Smooth muscle cell (in vitro differentiated cells): Measurements from ENCODE around the gene RPAIN. TPM values are rescaled to one million over a fixed set of nuclear protein-coding genes. Genes with fewer than 3 reads are reported as not detected.

ENCODE experiments used
- DNase-seq: peaks from one replicate; lab custom pipeline; 2025; ENCODE audit not compliant: unreplicated experiment; lab: John Stamatoyannopoulos, UW
- H2AFZ ChIP-seq: fragments of 200-600 bp; sonication (generic); 2 replicates; pipeline ENCODE4 v1.6.0; 2016; ENCODE audit warnings: antibody characterized with exemption, low read depth, mild to moderate bottlenecking
- H3F3A ChIP-seq: fragments of 200-600 bp; sonication (generic); 2 replicates; pipeline ENCODE4 v1.6.0; 2017; ENCODE audit warnings: antibody characterized with exemption, low read depth
- H3K27ac ChIP-seq: fragments of 200-600 bp; sonication (generic); 2 replicates; pipeline ENCODE4 v1.5.1; 2016; ENCODE audit warnings: low read depth, mild to moderate bottlenecking
- H3K27me3 ChIP-seq: fragments of 200-600 bp; sonication (generic); 2 replicates; pipeline ENCODE4 v1.6.1; 2016; ENCODE audit warnings: low read depth, mild to moderate bottlenecking
- H3K36me3 ChIP-seq: fragments of 200-600 bp; sonication (generic); 2 replicates; pipeline ENCODE4 v1.5.1; 2016; ENCODE audit warnings: low read depth
- H3K4me1 ChIP-seq: fragments of 200-600 bp; sonication (generic); 2 replicates; pipeline ENCODE4 v1.5.1; 2016; ENCODE audit warnings: low read depth
- H3K4me2 ChIP-seq: fragments of 200-600 bp; sonication (generic); 2 replicates; pipeline ENCODE4 v1.6.0; 2016; ENCODE audit warnings: mild to moderate bottlenecking
- H3K4me3 ChIP-seq: fragments of 200-600 bp; sonication (generic); 2 replicates; pipeline ENCODE4 v1.5.1; 2016; ENCODE audit warnings: mild to moderate bottlenecking
- H3K79me2 ChIP-seq: fragments of 200-600 bp; sonication (generic); 2 replicates; pipeline ENCODE4 v1.6.0; 2016; ENCODE audit warnings: low read depth, mild to moderate bottlenecking
- H3K9ac ChIP-seq: fragments of 200-600 bp; sonication (generic); 2 replicates; pipeline ENCODE4 v1.6.0; 2016; ENCODE audit warnings: low read depth
- H3K9me3 ChIP-seq: fragments of 200-600 bp; sonication (generic); replicated peaks from 2 replicates; pipeline ENCODE4 v1.5.1; 2016; ENCODE audit warnings: low read depth
- H4K20me1 ChIP-seq: fragments of 200-600 bp; sonication (generic); 2 replicates; pipeline ENCODE4 v1.6.0; 2016; ENCODE audit warnings: low read depth
- CTCF ChIP-seq: fragments of 200-600 bp; sonication (generic); IDR thresholded peaks from 2 replicates; pipeline ENCODE4 v1.5.1; 2017; ENCODE audit warnings: borderline replicate concordance, mild to moderate bottlenecking, antibody characterized with exemption; ENCODE audit not compliant: insufficient read depth, poor library complexity, severe bottlenecking
- WGBS: methylation state at CpG from one replicate; pipeline ENCODE4 v1.1.7; 2016; ENCODE audit warnings: low lambda C conversion rate; 5-methylcytosine and 5-hydroxymethylcytosine counted together
- polyA plus RNA-seq: library from polyadenylated mRNA; unstranded; fragments of >200 nt; fragmentation: Nextera tagmentation; extraction: Ambion mirVana; gene quantifications from 2 replicates; pipeline ENCODE4 v1.2.1, GENCODE V29; 2016
- total RNA-seq: library from RNA; depleted of rRNA; stranded (reverse); fragments of >200 nt; gene quantifications from 2 replicates; pipeline ENCODE4 v1.2.3, GENCODE V29; 2014

The RPAIN gene
- total and polyA plus RNA-seq, 2 experiments from 2014 or later = 28.8 to 56.0 TPM

GRCh38 chr17:5443728-5444127 is 23.7 kb downstream of the RPAIN start:
- 94% methylated on average over 6 of the region's 6 CpGs for WGBS
- no peak for TF ChIP-seq CTCF
- Histone ChIP-seq H3K4me3 (no peak overlapping the region), H4K20me1 (no peaks in the 10 kb centered on the region), H3K4me2 (no peak overlapping the region), H3F3A (no peaks in the 10 kb centered on the region), H3K9ac (no peak overlapping the region), H3K79me2 (peaks cover 2% of the 10 kb centered on the region), H2AFZ (no peak overlapping the region), H3K36me3 (peaks cover 17% of the 10 kb centered on the region), H3K9me3 (no peaks in the 10 kb centered on the region), H3K4me1 (no peaks in the 10 kb centered on the region), H3K27ac (no peak overlapping the region), H3K27me3 (no peaks in the 10 kb centered on the region)
- DNase-seq = no peak

GRCh38 chr17:5444209-5444608 is 24.2 kb downstream of the RPAIN start:
- Histone ChIP-seq H3K27ac (no peak overlapping the region), H4K20me1 (no peaks in the 10 kb centered on the region), H3K4me3 (no peak overlapping the region), H3K27me3 (no peaks in the 10 kb centered on the region), H3K79me2 (no peaks in the 10 kb centered on the region), H3K9ac (no peak overlapping the region), H3K4me2 (no peak overlapping the region), H2AFZ (no peak overlapping the region), H3K36me3 (peaks cover 22% of the 10 kb centered on the region), H3K9me3 (no peaks in the 10 kb centered on the region), H3F3A (no peaks in the 10 kb centered on the region), H3K4me1 (no peaks in the 10 kb centered on the region)
- DNase-seq = no peak
- WGBS = 98% methylated on average over 22 of the region's 22 CpGs
- TF ChIP-seq CTCF = no peak

GRCh38 chr17:5446786-5447185 is 26.8 kb downstream of the RPAIN start:
- H3F3A ChIP-seq = no peaks in the 10 kb centered on the region
- TF ChIP-seq CTCF = no peak
- no peaks in the 10 kb centered on the region for H3K9me3 ChIP-seq
- no peaks in the 10 kb centered on the region for H4K20me1 ChIP-seq
- H3K79me2 ChIP-seq = no peaks in the 10 kb centered on the region
- H2AFZ ChIP-seq = no peak overlapping the region
- H3K4me2 ChIP-seq = no peak overlapping the region
- WGBS = 97% methylated on average over 8 of the region's 8 CpGs
- H3K9ac ChIP-seq = no peak overlapping the region
- no peak for DNase-seq
- H3K4me3 ChIP-seq = no peak overlapping the region
- H3K4me1 ChIP-seq = no peaks in the 10 kb centered on the region
- H3K27ac ChIP-seq = no peak overlapping the region
- peaks cover 30% of the 10 kb centered on the region for H3K36me3 ChIP-seq
- no peaks in the 10 kb centered on the region for H3K27me3 ChIP-seq

- no peaks in the 10 kb centered on the region for H4K20me1 ChIP-seq
- H3K4me3 ChIP-seq = no peak overlapping the region
- H3K9ac ChIP-seq = no peak overlapping the region
- H3K9me3 ChIP-seq = no peaks in the 10 kb centered on the region
- no peak for TF ChIP-seq CTCF
- DNase-seq = no peak
- no peak overlapping the region for H2AFZ ChIP-seq
- H3K36me3 ChIP-seq = no peaks in the 10 kb centered on the region
- H3K4me2 ChIP-seq = no peak overlapping the region
- H3K27ac ChIP-seq = no peak overlapping the region
- H3K4me1 ChIP-seq = peaks cover 7% of the 10 kb centered on the region
- 91% methylated on average over 10 of the region's 10 CpGs for WGBS
- peaks cover 55% of the 10 kb centered on the region for H3K79me2 ChIP-seq
- H3F3A ChIP-seq = peaks cover 4% of the 10 kb centered on the region
- no peaks in the 10 kb centered on the region for H3K27me3 ChIP-seq
Observed at GRCh38 chr17:5464717-5465507, 44.9 kb downstream of the RPAIN start.
